ENCODE results near the gene CRTC3.
"Not testable (repeated sequence)": the region's sequence is repeated elsewhere in the genome, so short reads cannot be mapped to it uniquely, and the experiment has no call there.

Gene CRTC3

GRCh38 chr15:90657520-90658172 lies 127.9 kb downstream of the CRTC3 start:
- peak; percentile 99 for DNase-seq

GRCh38 chr15:90659481-90659880 lies 129.8 kb downstream of the CRTC3 start:
- DNase-seq = peak; percentile 49

GRCh38 chr15:90660195-90660998 lies 130.7 kb downstream of the CRTC3 start:
- DNase-seq = peak; percentile 53

- DNase-seq = not testable (repeated sequence)
Measured at GRCh38 chr15:90660999-90661330, 131.2 kb downstream of the CRTC3 start.

GRCh38 chr15:90664081-90664461 lies 134.3 kb downstream of the CRTC3 start:
- DNase-seq = not testable (repeated sequence)

GRCh38 chr15:90664650-90665287 lies 135.0 kb downstream of the CRTC3 start:
- no peak for DNase-seq

- peak; percentile 77 for DNase-seq
Measured at GRCh38 chr15:90665288-90666134, 135.8 kb downstream of the CRTC3 start.

- DNase-seq = no peak
Measured at GRCh38 chr15:90666135-90666909, 136.6 kb downstream of the CRTC3 start.

- no peak for DNase-seq
Measured at GRCh38 chr15:90667073-90667754, 137.5 kb downstream of the CRTC3 start.

- DNase-seq = not testable (repeated sequence)
Measured at GRCh38 chr15:90667755-90668345, 138.1 kb downstream of the CRTC3 start.

GRCh38 chr15:90670631-90671030 lies 140.9 kb downstream of the CRTC3 start:
- DNase-seq = not testable (repeated sequence)

GRCh38 chr15:90671216-90671615 lies 141.5 kb downstream of the CRTC3 start:
- DNase-seq = no peak

- DNase-seq = not testable (repeated sequence)
Measured at GRCh38 chr15:90673357-90673756, 143.6 kb downstream of the CRTC3 start.

GRCh38 chr15:90674476-90674875 lies 144.8 kb downstream of the CRTC3 start:
- no peak for DNase-seq

GRCh38 chr15:90675464-90675863 lies 145.7 kb downstream of the CRTC3 start:
- no peak for DNase-seq

GRCh38 chr15:90677807-90678790 lies 148.4 kb downstream of the CRTC3 start:
- no peak for DNase-seq

GRCh38 chr15:90679959-90680358 lies 150.2 kb downstream of the CRTC3 start:
- no peak for DNase-seq

- no peak for DNase-seq
Measured at GRCh38 chr15:90680371-90680935, 150.7 kb downstream of the CRTC3 start.

GRCh38 chr15:90681056-90681455 lies 151.3 kb downstream of the CRTC3 start:
- DNase-seq = no peak

- DNase-seq = no peak
Measured at GRCh38 chr15:90681480-90681879, 151.8 kb downstream of the CRTC3 start.

Data from NCI-H526 treated with DMSO at 0.1 percent for 48 hours (cell line).